Heart left ventricle (tissue), 16 donors: ENCODE data around the gene LRRC14B. TPM values are rescaled to one million over a fixed set of nuclear protein-coding genes. Genes with fewer than 3 reads are reported as not detected.
A peak's percentile ranks its signal among the peaks of the same experiment; 100 is the strongest.
"Not testable (repeated sequence)": the region's sequence is repeated elsewhere in the genome, so short reads cannot be mapped to it uniquely, and the experiment has no call there.

ENCODE experiments used
- ATAC-seq, 4 donors: fragments of 200-7000 bp; cut with Tn5 transposase; one replicate each; pipeline ENCODE4 v1.9.1; 2020 to 2022; ENCODE audit warnings: moderate library complexity in 4 of 4, mild to moderate bottlenecking in 3 of 4, moderate number of reproducible peaks in 1 of 4
- DNase-seq, 5 donors: peaks; one replicate each; pipeline ENCODE4 v3.0.0-alpha.2; 2020
- H3K27ac ChIP-seq, 12 donors: fragments of 200-600 bp; sonication (generic) in 4 of 12; one replicate each; pipeline versions ENCODE4 v1.5.0 to v1.8.0; 2016 to 2022; ENCODE audit warnings: mild to moderate bottlenecking in 2 of 12
- H3K27me3 ChIP-seq, 9 donors: fragments of 200-600 bp; sonication (generic) in 2 of 9; one replicate each; pipeline versions ENCODE4 v1.5.1 to v1.8.0; 2016 to 2022; ENCODE audit warnings: mild to moderate bottlenecking in 3 of 9
- H3K36me3 ChIP-seq, 9 donors: fragments of 200-600 bp; sonication (generic) in 2 of 9; one replicate each; pipeline versions ENCODE4 v1.5.0 to v1.8.0; 2018 to 2022; ENCODE audit warnings: mild to moderate bottlenecking in 2 of 9
- H3K4me1 ChIP-seq, 12 donors: fragments of 200-600 bp; sonication (generic) in 4 of 12; one replicate each; pipeline versions ENCODE4 v1.5.0 to v1.8.0; 2016 to 2022; ENCODE audit warnings: mild to moderate bottlenecking in 3 of 12
- H3K4me3 ChIP-seq, 12 donors: fragments of 200-600 bp; sonication (generic) in 4 of 12; one replicate each; pipeline versions ENCODE4 v1.5.0 to v1.8.0; 2017 to 2022; ENCODE audit warnings: mild to moderate bottlenecking in 9 of 12, moderate library complexity in 4 of 12
- H3K9me3 ChIP-seq, 12 donors: fragments of 200-600 bp; sonication (generic) in 4 of 12; one replicate each; pipeline versions ENCODE4 v1.5.0 to v1.8.0; 2016 to 2022; ENCODE audit warnings: mild to moderate bottlenecking in 1 of 12
- POLR2A ChIP-seq, 2 donors: fragments of 450-650 bp; IDR thresholded peaks; one replicate each; pipeline ENCODE4 v1.6.1; 2017; ENCODE audit warnings: antibody characterized with exemption in 2 of 2, mild to moderate bottlenecking in 2 of 2, moderate library complexity in 2 of 2
- WGBS, 4 donors: extraction: QIAGEN DNeasy Blood & Tissue Kit in 2 of 4; methylation state at CpG; one replicate each; pipeline versions ENCODE4 v1.1.5 to v1.1.7; 2013 to 2018; 5-methylcytosine and 5-hydroxymethylcytosine counted together
- intact Hi-C, 10 donors: fragments of 100-400 bp; cut with DNase I; formaldehyde crosslinking; loops; one replicate each; pipeline versions ENCODE4 v1.11.1 to v1.14.2; 2022
- polyA plus RNA-seq, 2 donors: library from polyadenylated mRNA; stranded (reverse); fragments of 200-250 nt; gene quantifications; one replicate each; pipeline ENCODE4 v1.2.3, GENCODE V29; 2013
- total RNA-seq, 9 donors: library from RNA; depleted of rRNA in 2 of 9; stranded (reverse); fragments of >200 nt in 2 of 9; fragmentation: NEBNext Ultra II Directional in 3 of 9; extraction: Animal tissue kit (Norgen Biotek cat#: 25700) in 3 of 9; gene quantifications; one replicate each; pipeline versions ENCODE4 v1.1.0 to v1.2.4, GENCODE V29; 2016 to 2023
- TF ChIP-seq, protein P1 (sequence below), 12 donors: fragments of 200-600 bp; sonication (generic) in 4 of 12; IDR thresholded peaks; one replicate each; pipeline versions ENCODE4 v1.5.0 to v1.8.0; 2018 to 2022; ENCODE audit warnings: antibody characterized with exemption in 12 of 12, mild to moderate bottlenecking in 5 of 12
- donor health status: ischemic (EF 13 %, LVEDD 7.1; RV severe dilation, severe dysfunction).
- donor health status: healthy with polysubstance abuse.
- donor health status: DM: no; HTN: yes; CAD: no.
- donor health status: DM: no; HTN: no; CAD: no.
- donor health status: ischemic (EF 25% LVEDD 6.9; RV normal size, moderate dysfunction).
- donor health status: ischemic (EF 25% LVEDD 5.7; RV mildly dilated, moderate dysfunction).
- donor health status: healthy.
- donor health status: DM: yes; HTN: yes; CAD: no.
- donor health status: ischemic (EF 35%, LVEDD 5.7; RV mildly dilated, moderate dysfunction).
- donor health status: nonischemic (EF 11% LVEDD 7.7; RV severe dilation, severe dysfunction).
- donor health status: DM: yes; HTN: yes; CAD: no.
- donor health status: PGD.
- donor health status: ischemic (EF 29% LVEDD 5.4; RV normal size, mild dysfunction).
- donor health status: nonischemic (EF 23%, LVEDD 6.1; RV moderate dilation, normal function).

LRRC14B gene
- total and polyA plus RNA-seq, 11 donors: 6.1 to 133 (median 40.3) TPM

DNA sequence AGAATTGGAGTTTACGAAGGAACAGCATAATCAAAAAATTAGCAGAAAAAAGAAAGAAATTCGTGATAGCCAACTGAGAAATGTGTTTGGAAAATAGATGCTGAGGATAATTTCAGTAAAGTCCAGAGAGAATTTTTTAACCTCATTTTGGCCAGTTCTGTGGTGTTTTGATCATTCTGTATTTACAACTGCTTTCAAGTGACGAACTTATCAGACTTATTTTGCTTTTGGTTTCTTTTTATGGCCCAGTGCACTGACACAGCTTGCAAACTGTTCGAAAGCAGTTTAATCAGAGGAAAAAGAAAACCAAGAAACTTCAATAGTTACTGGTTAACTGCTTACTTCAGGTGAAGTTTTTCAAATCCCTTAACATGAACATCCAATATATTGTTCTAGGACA, 28.7 kb downstream of the LRRC14B start:
- no peaks in the 10 kb centered on the region for H3K27me3 ChIP-seq
- H3K4me3 ChIP-seq: peak overlapping the region; percentile 81 to 100 (median 95)
- ATAC-seq: no peak
- H3K4me1 ChIP-seq: peaks cover 0 to 58% (median 28%) of the 10 kb centered on the region in 12 donors
- H3K9me3 ChIP-seq: no peaks in the 10 kb centered on the region
- peak overlapping the region in 10 of 12 donors; percentile 57 to 98 (median 96) for H3K27ac ChIP-seq
- no peak for DNase-seq
- TF ChIP-seq, protein P1, sequence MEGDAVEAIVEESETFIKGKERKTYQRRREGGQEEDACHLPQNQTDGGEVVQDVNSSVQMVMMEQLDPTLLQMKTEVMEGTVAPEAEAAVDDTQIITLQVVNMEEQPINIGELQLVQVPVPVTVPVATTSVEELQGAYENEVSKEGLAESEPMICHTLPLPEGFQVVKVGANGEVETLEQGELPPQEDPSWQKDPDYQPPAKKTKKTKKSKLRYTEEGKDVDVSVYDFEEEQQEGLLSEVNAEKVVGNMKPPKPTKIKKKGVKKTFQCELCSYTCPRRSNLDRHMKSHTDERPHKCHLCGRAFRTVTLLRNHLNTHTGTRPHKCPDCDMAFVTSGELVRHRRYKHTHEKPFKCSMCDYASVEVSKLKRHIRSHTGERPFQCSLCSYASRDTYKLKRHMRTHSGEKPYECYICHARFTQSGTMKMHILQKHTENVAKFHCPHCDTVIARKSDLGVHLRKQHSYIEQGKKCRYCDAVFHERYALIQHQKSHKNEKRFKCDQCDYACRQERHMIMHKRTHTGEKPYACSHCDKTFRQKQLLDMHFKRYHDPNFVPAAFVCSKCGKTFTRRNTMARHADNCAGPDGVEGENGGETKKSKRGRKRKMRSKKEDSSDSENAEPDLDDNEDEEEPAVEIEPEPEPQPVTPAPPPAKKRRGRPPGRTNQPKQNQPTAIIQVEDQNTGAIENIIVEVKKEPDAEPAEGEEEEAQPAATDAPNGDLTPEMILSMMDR (IDR thresholded peaks at IDR 0.05): no peak
- TF ChIP-seq POLR2A (IDR thresholded peaks at IDR 0.05): no peak
- WGBS, 4 donors: 20 to 29% (median 23%) methylated on average over 4 of the region's 4 CpGs
- peaks cover 0 to 17% (median 12%) of the 10 kb centered on the region in 9 donors for H3K36me3 ChIP-seq
- intact Hi-C loops: loop anchor here in 2 of 10 donors (2.0 kb wide), 2 partner anchors 29 to 31 kb away; partner anchors contain the start of gene LRRC14B (in 1 of the 2)

DNA sequence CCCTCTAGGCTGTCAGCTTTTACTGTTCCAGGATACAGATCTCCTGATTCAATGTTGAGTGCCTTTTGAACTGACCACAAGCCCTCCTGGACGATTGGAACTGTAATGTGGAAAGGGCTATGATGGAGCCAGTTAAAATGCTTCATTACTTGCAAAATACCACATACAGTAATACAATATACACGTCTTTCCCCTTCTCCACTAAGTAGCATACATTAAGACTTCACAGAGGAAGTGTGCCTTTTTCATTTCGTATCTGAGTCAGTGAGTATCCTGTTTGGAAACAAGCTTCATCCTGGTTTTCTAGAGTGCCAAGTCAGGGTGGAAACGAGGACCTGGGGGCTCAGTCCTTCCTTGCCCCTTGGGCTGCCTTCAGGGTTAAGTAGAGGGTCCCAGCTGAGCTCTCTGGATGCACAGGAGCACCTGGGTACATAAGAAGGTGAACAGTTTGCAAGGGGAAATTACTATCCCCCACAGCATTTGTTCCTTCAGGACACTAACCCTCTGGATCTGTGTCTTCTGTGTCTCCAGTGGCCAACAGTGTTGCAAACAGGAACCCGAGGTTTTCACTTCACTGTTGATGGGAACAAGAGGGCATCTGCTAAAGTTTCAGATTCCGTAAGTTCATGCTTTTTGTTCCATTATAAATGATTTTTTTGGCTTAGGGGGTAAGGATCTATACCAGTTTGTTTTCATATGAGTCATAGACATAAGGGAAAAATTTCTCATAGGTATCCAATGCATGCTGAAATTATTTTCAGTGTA, 31.8 kb downstream of the LRRC14B start:
- H3K4me3 ChIP-seq, DNase-seq, ATAC-seq, intact Hi-C loops, H3K27me3 ChIP-seq, H3K9me3 ChIP-seq: not testable (repeated sequence)
- peaks cover 0 to 53% (median 28%) of the 10 kb centered on the region in 12 donors for H3K4me1 ChIP-seq
- H3K36me3 ChIP-seq: peaks cover 2 to 48% (median 41%) of the 10 kb centered on the region in 9 donors
- H3K27ac ChIP-seq: peak overlapping the region in 1 of 12 donors; percentile 10
- 20 to 31% (median 30%) methylated on average over 6 of the region's 6 CpGs for WGBS, 4 donors

DNA sequence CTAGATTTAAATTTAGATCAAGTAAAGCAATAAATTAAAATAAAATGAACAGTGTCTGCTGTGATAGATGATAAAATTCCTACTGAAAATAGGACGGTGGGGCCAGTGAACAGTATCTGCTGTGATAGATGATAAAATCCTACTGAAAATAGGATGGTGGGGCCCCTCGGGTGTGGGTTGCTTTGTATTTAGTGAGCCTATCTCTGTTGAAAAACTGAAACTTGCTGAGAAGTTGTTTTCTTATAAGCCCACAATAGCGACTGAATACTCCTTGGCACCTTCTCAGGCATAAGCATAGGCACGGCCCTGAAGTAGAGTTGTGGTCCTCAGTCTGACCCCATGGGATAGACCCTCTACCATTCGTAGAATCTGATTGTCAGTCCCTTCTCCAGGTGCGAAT, 32.5 kb downstream of the LRRC14B start:
- no peak overlapping the region for H3K27ac ChIP-seq
- H3K36me3 ChIP-seq: peaks cover 7 to 54% (median 48%) of the 10 kb centered on the region in 9 donors
- peaks cover 0 to 53% (median 28%) of the 10 kb centered on the region in 12 donors for H3K4me1 ChIP-seq
- WGBS, 4 donors: 52 to 70% (median 55%) methylated on average over 6 of the region's 6 CpGs
- no peak for DNase-seq
- no peak for ATAC-seq
- no peak for TF ChIP-seq POLR2A (IDR thresholded peaks at IDR 0.05)
- TF ChIP-seq, protein P1 (IDR thresholded peaks at IDR 0.05): no peak
- intact Hi-C loops: no loop called here
- H3K4me3 ChIP-seq: no peak overlapping the region
- no peaks in the 10 kb centered on the region for H3K9me3 ChIP-seq
- no peaks in the 10 kb centered on the region for H3K27me3 ChIP-seq

DNA sequence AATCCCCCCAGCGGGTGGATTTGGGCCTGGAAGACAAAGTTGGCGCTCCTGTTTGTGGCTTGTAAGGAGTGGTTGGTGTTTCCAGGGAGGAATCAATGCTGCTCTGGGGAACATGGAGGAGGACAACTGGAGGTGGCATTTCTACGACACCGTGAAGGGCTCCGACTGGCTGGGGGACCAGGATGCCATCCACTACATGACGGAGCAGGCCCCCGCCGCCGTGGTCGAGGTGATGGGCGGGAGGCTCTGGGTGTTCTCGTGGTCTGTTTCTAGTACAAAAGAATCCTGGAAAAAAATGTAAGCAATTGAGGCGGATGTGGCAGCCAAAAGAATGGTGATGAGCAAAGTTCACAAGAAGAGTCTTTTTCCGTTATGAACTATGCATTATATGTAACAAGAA, 34.0 kb downstream of the LRRC14B start:
- TF ChIP-seq, protein P1 (IDR thresholded peaks at IDR 0.05): no peak
- TF ChIP-seq POLR2A (IDR thresholded peaks at IDR 0.05): no peak
- no peak overlapping the region for H3K27ac ChIP-seq
- no peak overlapping the region for H3K4me3 ChIP-seq
- 95 to 96% (median 95%) methylated on average over 14 of the region's 14 CpGs for WGBS, 4 donors
- H3K27me3 ChIP-seq: no peaks in the 10 kb centered on the region
- H3K36me3 ChIP-seq: peaks cover 7 to 70% (median 63%) of the 10 kb centered on the region in 9 donors
- no peak for ATAC-seq
- DNase-seq: no peak
- no peaks in the 10 kb centered on the region for H3K9me3 ChIP-seq
- intact Hi-C loops: no loop called here
- peaks cover 0 to 41% (median 22%) of the 10 kb centered on the region in 12 donors for H3K4me1 ChIP-seq

DNA sequence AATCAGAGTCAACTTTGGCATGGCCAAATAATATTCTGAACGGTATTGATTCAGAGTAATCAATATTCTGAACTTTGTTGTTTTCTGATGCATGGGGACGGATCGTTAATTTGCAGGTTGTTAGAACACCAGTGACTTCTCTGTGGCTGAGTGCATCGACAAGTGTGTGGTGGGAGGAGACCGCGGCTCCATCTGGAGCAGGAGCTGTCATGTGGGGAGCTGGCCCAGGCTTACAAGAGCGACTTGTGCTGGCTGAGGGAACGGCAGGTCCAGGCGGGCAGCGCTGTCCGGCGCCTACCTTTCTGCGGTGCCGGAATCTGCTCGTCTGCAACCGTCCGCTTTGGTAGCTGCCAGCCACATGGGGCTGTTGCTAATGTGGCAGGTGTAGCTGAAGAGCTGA, 36.1 kb downstream of the LRRC14B start:
- H3K9me3 ChIP-seq, intact Hi-C loops, DNase-seq, H3K4me3 ChIP-seq, H3K27ac ChIP-seq, H3K27me3 ChIP-seq, ATAC-seq: not testable (repeated sequence)
- Histone ChIP-seq H3K36me3 (peaks cover 7 to 90% (median 84%) of the 10 kb centered on the region in 9 donors), H3K4me1 (peaks cover 0 to 21% (median 11%) of the 10 kb centered on the region in 12 donors)
- 91 to 96% (median 95%) methylated on average over 12 to 17 of the region's 17 CpGs for WGBS, 4 donors
